GM21737 (cell line): Measurements from ENCODE around the gene CHMP4A.

Source experiments
- ATAC-seq: cut with Tn5 transposase; IDR thresholded peaks from one replicate; pipeline ENCODE4 v1.9.1; 2021; ENCODE audit warnings: mild to moderate bottlenecking, moderate library complexity; ENCODE audit not compliant: unreplicated experiment

CHMP4A gene

GRCh38 chr14:24212924-24213865 lies at the start of gene CHMP4A:
Gene CHMP4A (minus strand): TSS chr14:24213488. CDS start chr14:24213439, 49 bp downstream.
- peak; percentile 78 for ATAC-seq

- no peak for ATAC-seq
Measured at GRCh38 chr14:24261969-24262327, 48.7 kb upstream of the CHMP4A start.

- no peak for ATAC-seq
Measured at GRCh38 chr14:24261256-24261968, 48.1 kb upstream of the CHMP4A start.

GRCh38 chr14:24260780-24261157 lies 47.5 kb upstream of the CHMP4A start:
- no peak for ATAC-seq

- ATAC-seq: no peak
Measured at GRCh38 chr14:24260026-24260779, 46.9 kb upstream of the CHMP4A start.

GRCh38 chr14:24259282-24260025 lies 46.2 kb upstream of the CHMP4A start:
- ATAC-seq: no peak

GRCh38 chr14:24258548-24259265 lies 45.4 kb upstream of the CHMP4A start:
- no peak for ATAC-seq

- no peak for ATAC-seq
Measured at GRCh38 chr14:24258119-24258518, 44.8 kb upstream of the CHMP4A start.

GRCh38 chr14:24256960-24257359 lies 43.7 kb upstream of the CHMP4A start:
- ATAC-seq: no peak

- no peak for ATAC-seq
Measured at GRCh38 chr14:24255931-24256711, 42.8 kb upstream of the CHMP4A start.

- ATAC-seq: no peak
Measured at GRCh38 chr14:24255438-24255837, 42.1 kb upstream of the CHMP4A start.

- no peak for ATAC-seq
Measured at GRCh38 chr14:24254630-24255392, 41.5 kb upstream of the CHMP4A start.

- no peak for ATAC-seq
Measured at GRCh38 chr14:24253936-24254335, 40.6 kb upstream of the CHMP4A start.

- no peak for ATAC-seq
Measured at GRCh38 chr14:24252289-24253124, 39.2 kb upstream of the CHMP4A start.

GRCh38 chr14:24251880-24252288 lies 38.6 kb upstream of the CHMP4A start:
- ATAC-seq: no peak

- no peak for ATAC-seq
Measured at GRCh38 chr14:24250354-24250753, 37.1 kb upstream of the CHMP4A start.

- no peak for ATAC-seq
Measured at GRCh38 chr14:24249230-24250021, 36.1 kb upstream of the CHMP4A start.
